ENCODE results near the gene IL1RAP. TPM values are rescaled to one million over a fixed set of nuclear protein-coding genes. Genes with fewer than 3 reads are reported as not detected.

Gene IL1RAP
- total and polyA plus RNA-seq, 7 donors, result 1.2 to 13.0 (median 2.9) TPM

DNA sequence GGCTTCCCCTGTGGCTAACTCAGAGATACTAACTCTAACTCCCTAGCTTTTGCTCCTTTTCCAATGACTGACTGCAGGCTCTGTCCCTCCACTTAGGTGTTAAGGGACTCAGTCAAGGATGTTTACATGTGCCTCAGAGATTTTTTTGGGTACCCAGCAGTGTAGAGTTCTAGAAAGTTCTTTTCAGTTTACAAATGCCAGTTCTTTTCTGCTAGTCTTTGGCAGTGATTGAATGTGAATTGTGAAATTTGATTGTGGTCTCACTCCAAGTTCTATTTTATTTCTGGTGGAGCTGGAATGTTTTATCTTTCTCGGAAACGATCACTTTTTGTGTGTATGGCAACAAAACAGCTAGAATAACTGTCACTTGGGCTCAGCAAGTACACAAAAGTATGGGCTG, 60.6 kb downstream of the IL1RAP start:
- Histone ChIP-seq H3K36me3 (no peaks in the 10 kb centered on the region), H3K27ac (no peak overlapping the region), H3K4me1 (no peaks in the 10 kb centered on the region), H3K4me3 (no peak overlapping the region), H3K27me3 (no peaks in the 10 kb centered on the region), H3K9me3 (no peaks in the 10 kb centered on the region)
- TF ChIP-seq EP300 (IDR thresholded peaks at IDR 0.05) (no peak), POLR2A (IDR thresholded peaks at IDR 0.05) (no peak), POLR2AphosphoS5 (IDR thresholded peaks at IDR 0.05) (no peak)
- TF ChIP-seq, protein P1, sequence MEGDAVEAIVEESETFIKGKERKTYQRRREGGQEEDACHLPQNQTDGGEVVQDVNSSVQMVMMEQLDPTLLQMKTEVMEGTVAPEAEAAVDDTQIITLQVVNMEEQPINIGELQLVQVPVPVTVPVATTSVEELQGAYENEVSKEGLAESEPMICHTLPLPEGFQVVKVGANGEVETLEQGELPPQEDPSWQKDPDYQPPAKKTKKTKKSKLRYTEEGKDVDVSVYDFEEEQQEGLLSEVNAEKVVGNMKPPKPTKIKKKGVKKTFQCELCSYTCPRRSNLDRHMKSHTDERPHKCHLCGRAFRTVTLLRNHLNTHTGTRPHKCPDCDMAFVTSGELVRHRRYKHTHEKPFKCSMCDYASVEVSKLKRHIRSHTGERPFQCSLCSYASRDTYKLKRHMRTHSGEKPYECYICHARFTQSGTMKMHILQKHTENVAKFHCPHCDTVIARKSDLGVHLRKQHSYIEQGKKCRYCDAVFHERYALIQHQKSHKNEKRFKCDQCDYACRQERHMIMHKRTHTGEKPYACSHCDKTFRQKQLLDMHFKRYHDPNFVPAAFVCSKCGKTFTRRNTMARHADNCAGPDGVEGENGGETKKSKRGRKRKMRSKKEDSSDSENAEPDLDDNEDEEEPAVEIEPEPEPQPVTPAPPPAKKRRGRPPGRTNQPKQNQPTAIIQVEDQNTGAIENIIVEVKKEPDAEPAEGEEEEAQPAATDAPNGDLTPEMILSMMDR (IDR thresholded peaks at IDR 0.05), result no peak
- intact Hi-C loops (cut with DNase I), result no loop called here
- DNase-seq, result no peak
- 94 to 95% methylated on average over 2 of the region's 2 CpGs for WGBS, 2 donors

DNA sequence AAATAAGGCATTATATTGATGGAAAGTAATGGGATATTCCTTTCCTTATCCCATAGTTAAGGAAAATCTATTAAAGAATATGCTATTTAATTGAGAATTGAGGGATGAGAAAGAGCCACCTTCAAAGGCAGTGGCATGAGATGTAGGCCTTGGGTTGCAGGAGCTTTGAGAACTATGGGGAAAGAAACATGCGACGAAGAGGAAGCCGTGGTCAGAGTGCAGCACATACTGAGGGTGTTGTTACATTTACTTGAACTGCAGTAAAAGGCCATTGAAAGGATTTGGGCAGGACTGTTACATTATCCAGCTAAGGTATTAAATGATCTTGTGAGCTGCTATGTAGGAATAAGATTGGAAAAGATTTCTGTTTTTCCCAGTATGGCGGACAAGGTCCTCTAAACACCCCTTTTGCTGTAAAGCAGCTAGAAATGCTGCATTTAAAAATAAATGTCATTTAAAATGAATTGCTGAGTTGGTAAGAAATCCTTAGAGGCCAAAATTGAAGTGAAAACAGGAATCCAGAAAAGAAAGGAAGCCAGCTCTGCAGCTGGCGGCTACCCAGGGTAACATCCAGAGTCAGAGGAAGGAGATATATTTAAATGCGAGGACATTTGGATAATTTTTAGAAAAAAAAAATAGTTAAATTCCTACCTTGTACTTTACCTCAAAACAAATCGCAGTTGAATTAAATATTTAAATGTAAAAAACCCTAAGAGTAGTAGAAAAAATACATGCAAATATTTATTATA, 61.7 kb downstream of the IL1RAP start:
- no peak for DNase-seq
- H3K4me3 ChIP-seq, result no peak overlapping the region
- intact Hi-C loops (cut with DNase I), result no loop called here
- WGBS, 2 donors, result 84 to 91% methylated on average over 7 of the region's 7 CpGs
- H3K27me3 ChIP-seq, result no peaks in the 10 kb centered on the region
- TF ChIP-seq POLR2A (IDR thresholded peaks at IDR 0.05), result no peak
- TF ChIP-seq EP300 (IDR thresholded peaks at IDR 0.05), result no peak
- TF ChIP-seq, protein P1 (IDR thresholded peaks at IDR 0.05), result no peak
- no peak for TF ChIP-seq POLR2AphosphoS5 (IDR thresholded peaks at IDR 0.05)
- no peaks in the 10 kb centered on the region for H3K9me3 ChIP-seq
- H3K36me3 ChIP-seq, result no peaks in the 10 kb centered on the region
- H3K4me1 ChIP-seq, result peaks cover 0 to 4% (median 0%) of the 10 kb centered on the region in 4 donors
- H3K27ac ChIP-seq, result no peak overlapping the region

DNA sequence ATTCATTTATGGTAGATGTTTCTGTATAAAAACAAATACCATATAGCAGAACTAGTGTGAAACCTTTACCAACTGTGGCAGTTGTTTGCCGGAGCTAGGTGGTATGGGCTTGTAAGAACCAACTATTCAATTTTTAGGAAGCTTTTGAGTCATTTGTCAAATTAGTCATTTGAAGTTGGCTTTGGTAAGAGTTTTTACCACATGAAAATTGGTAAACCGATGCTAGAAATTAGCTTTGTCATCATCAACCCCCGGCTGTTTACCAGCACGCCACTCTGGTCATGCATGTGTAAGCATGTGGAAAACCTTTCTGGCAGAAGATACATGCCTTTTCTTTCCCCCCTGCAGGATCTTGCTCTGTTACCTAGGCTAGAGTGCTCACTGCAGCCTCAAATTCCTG, 63.3 kb downstream of the IL1RAP start:
- DNase-seq, result no peak
- WGBS, 2 donors, result 90 to 92% methylated on average over 4 of the region's 4 CpGs
- Histone ChIP-seq H3K27me3 (no peaks in the 10 kb centered on the region), H3K9me3 (no peaks in the 10 kb centered on the region), H3K4me1 (peaks cover 0 to 12% (median 0%) of the 10 kb centered on the region in 4 donors), H3K4me3 (no peak overlapping the region), H3K36me3 (no peaks in the 10 kb centered on the region), H3K27ac (no peak overlapping the region)
- intact Hi-C loops (cut with DNase I), result no loop called here
- TF ChIP-seq, protein P1 (IDR thresholded peaks at IDR 0.05), result no peak
- TF ChIP-seq POLR2AphosphoS5 (IDR thresholded peaks at IDR 0.05), result no peak
- no peak for TF ChIP-seq EP300 (IDR thresholded peaks at IDR 0.05)
- TF ChIP-seq POLR2A (IDR thresholded peaks at IDR 0.05), result no peak

DNA sequence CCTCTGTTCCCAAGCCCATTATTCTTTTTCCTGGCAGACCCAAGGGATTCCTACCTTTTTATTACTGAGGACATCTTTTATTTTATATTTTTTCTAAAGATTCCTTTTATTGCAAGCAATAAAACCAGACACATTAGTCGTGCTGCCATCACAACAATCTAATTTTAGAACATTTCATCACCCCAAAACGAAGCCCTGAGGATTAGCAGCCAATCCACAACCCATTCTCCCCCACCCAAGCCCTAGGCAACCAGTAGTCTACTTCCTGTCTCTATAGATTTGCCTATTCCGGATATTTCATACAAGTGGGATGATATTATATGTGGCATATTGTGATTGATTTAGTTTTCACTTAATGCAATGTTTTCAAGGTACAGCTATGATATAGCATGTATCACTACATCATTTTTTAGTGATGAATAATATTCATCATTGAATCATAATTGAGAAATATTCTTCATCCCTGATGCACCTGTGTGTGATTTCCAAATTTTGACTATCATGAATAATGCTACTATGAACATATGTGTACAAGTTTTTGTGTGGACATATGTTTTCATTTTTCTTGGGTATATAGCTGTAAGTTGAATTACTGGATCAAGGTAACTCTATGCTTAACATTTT, 65.7 kb downstream of the IL1RAP start:
- DNase-seq, result no peak
- 43 to 67% methylated on average over 3 of the region's 3 CpGs for WGBS, 2 donors
- Histone ChIP-seq H3K4me3 (no peak overlapping the region), H3K27ac (no peak overlapping the region), H3K36me3 (no peaks in the 10 kb centered on the region), H3K4me1 (peaks cover 0 to 12% (median 0%) of the 10 kb centered on the region in 4 donors), H3K27me3 (no peaks in the 10 kb centered on the region), H3K9me3 (no peaks in the 10 kb centered on the region)
- intact Hi-C loops (cut with DNase I), result no loop called here
- TF ChIP-seq, protein P1 (IDR thresholded peaks at IDR 0.05), result no peak
- TF ChIP-seq POLR2A (IDR thresholded peaks at IDR 0.05), result no peak
- no peak for TF ChIP-seq EP300 (IDR thresholded peaks at IDR 0.05)
- TF ChIP-seq POLR2AphosphoS5 (IDR thresholded peaks at IDR 0.05), result no peak

Data from sigmoid colon (tissue), 7 donors.